Ascending aorta (tissue), 2 donors: ENCODE measurements around the gene ZNF524. TPM values are rescaled to one million over a fixed set of nuclear protein-coding genes. Genes with fewer than 3 reads are reported as not detected.

Experiments used
- DNase-seq, 2 donors: peaks; one replicate each; pipeline ENCODE4 v3.0.0-alpha.2; 2019; ENCODE audit warnings: low spot score in 2 of 2
- H3K27ac ChIP-seq, 2 donors: fragments of 200-600 bp; sonication (generic); one replicate each; pipeline ENCODE4 v1.5.1; 2016 to 2017; ENCODE audit warnings: mild to moderate bottlenecking in 1 of 2
- H3K27me3 ChIP-seq: fragments of 200-600 bp; sonication (generic); one replicate; pipeline ENCODE4 v1.5.1; 2017
- H3K36me3 ChIP-seq, 2 donors: fragments of 200-600 bp; sonication (generic); one replicate each; pipeline ENCODE4 v1.5.1; 2016
- H3K4me1 ChIP-seq, 2 donors: fragments of 200-600 bp; sonication (generic); one replicate each; pipeline ENCODE4 v1.5.1; 2016 to 2017; ENCODE audit warnings: mild to moderate bottlenecking in 1 of 2
- H3K4me3 ChIP-seq, 2 donors: fragments of 200-600 bp; sonication (generic); one replicate each; pipeline ENCODE4 v1.5.1; 2016 to 2017; ENCODE audit warnings: mild to moderate bottlenecking in 1 of 2
- H3K9me3 ChIP-seq, 2 donors: fragments of 200-600 bp; sonication (generic); one replicate each; pipeline ENCODE4 v1.5.1; 2016
- intact Hi-C: fragments of 100-400 bp; cut with DNase I; formaldehyde crosslinking; loops from one replicate; pipeline ENCODE4 v1.15.1; 2023
- total RNA-seq: library from RNA; depleted of rRNA; stranded (reverse); fragments of >200 nt; gene quantifications from one replicate; pipeline ENCODE4 v1.1.0, GENCODE V29; 2016
- TF ChIP-seq, protein P1 (sequence below), 3 experiments: fragments of 200-600 bp in 2 of 3; fragments of 450-650 bp in 1 of 3; sonication (generic) in 2 of 3; IDR thresholded peaks; one replicate each; pipeline ENCODE4 v1.5.1; 2016 to 2019; ENCODE audit warnings: antibody characterized with exemption in 3 of 3, mild to moderate bottlenecking in 1 of 3, moderate library complexity in 1 of 3

ZNF524 gene
- total RNA-seq, 1 donor from 2014 or later: 28.6 TPM

- intact Hi-C loops: loop anchor here (5.0 to 10.0 kb wide), 4 partner anchors 262 to 1455 kb away; partner anchors contain the start of genes LENG8, PPP1R12C, RPL28 and TSEN34
- Histone ChIP-seq H3K36me3 (peaks cover 3 to 10% of the 10 kb centered on the region in 2 donors), H3K27ac (peak overlapping the region; percentile 74 to 80), H3K27me3 (no peaks in the 10 kb centered on the region), H3K9me3 (no peaks in the 10 kb centered on the region), H3K4me3 (peak overlapping the region; percentile 87 to 89), H3K4me1 (peaks cover 0 to 12% of the 10 kb centered on the region in 2 donors)
- TF ChIP-seq, protein P1, sequence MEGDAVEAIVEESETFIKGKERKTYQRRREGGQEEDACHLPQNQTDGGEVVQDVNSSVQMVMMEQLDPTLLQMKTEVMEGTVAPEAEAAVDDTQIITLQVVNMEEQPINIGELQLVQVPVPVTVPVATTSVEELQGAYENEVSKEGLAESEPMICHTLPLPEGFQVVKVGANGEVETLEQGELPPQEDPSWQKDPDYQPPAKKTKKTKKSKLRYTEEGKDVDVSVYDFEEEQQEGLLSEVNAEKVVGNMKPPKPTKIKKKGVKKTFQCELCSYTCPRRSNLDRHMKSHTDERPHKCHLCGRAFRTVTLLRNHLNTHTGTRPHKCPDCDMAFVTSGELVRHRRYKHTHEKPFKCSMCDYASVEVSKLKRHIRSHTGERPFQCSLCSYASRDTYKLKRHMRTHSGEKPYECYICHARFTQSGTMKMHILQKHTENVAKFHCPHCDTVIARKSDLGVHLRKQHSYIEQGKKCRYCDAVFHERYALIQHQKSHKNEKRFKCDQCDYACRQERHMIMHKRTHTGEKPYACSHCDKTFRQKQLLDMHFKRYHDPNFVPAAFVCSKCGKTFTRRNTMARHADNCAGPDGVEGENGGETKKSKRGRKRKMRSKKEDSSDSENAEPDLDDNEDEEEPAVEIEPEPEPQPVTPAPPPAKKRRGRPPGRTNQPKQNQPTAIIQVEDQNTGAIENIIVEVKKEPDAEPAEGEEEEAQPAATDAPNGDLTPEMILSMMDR (IDR thresholded peaks at IDR 0.05): no peak
- no peak for DNase-seq
These were observed 49.4 kb downstream of the ZNF524 start for GRCh38 chr19:55649268-55650125.

- no peaks in the 10 kb centered on the region for H3K27me3 ChIP-seq
- H3K4me1 ChIP-seq: peaks cover 0 to 10% of the 10 kb centered on the region in 2 donors
- intact Hi-C loops: loop anchor here (5.0 to 10.0 kb wide), 3 partner anchors 535 to 1455 kb away; partner anchors contain the start of genes LENG8, PPP1R12C and TSEN34
- no peak overlapping the region for H3K4me3 ChIP-seq
- peaks cover 3 to 5% of the 10 kb centered on the region in 2 donors for H3K36me3 ChIP-seq
- no peak for DNase-seq
- TF ChIP-seq, protein P1 (IDR thresholded peaks at IDR 0.05): no peak
- H3K27ac ChIP-seq: no peak overlapping the region
- H3K9me3 ChIP-seq: no peaks in the 10 kb centered on the region
These were observed 50.1 kb downstream of the ZNF524 start for GRCh38 chr19:55650126-55650557.

DNA sequence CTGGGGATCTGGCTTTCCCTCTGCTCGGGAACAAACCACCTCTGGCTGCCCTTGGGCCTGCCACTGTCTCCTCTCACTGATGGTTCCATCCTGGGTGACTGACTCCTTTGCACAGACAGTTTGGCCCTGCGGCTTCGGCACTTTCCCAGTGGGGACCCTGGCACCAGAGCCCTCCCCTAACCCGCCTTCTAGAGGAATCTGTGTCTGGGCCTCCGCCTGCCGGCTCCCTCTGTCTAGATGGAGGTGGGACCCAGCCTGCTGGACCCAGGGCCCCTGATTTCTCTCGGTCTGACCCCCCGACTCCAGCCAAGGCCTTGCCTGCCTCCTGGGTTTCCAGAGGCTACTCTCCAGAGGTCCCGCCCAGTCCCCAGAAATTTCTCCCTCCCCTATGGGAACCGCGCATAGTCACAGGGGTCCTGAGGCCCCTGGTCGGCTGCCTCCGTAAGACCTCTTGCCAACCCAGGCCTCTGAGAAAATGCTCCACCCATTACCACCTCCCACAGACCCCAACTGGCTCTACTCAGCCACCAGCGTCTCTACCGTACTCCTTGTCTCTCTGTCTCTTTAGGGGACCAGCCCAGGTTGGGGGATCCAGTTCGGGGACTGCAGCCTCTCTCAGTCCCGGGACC lies 50.6 kb downstream of the ZNF524 start:
- no peak overlapping the region for H3K27ac ChIP-seq
- intact Hi-C loops: loop anchor here (5.0 to 10.0 kb wide), 3 partner anchors 536 to 1456 kb away; partner anchors contain the start of genes LENG8, PPP1R12C and TSEN34
- H3K4me1 ChIP-seq: peaks cover 0 to 10% of the 10 kb centered on the region in 2 donors
- no peaks in the 10 kb centered on the region for H3K36me3 ChIP-seq
- DNase-seq: no peak
- TF ChIP-seq, protein P1 (IDR thresholded peaks at IDR 0.05): no peak
- no peaks in the 10 kb centered on the region for H3K27me3 ChIP-seq
- no peak overlapping the region for H3K4me3 ChIP-seq
- H3K9me3 ChIP-seq: no peaks in the 10 kb centered on the region

DNA sequence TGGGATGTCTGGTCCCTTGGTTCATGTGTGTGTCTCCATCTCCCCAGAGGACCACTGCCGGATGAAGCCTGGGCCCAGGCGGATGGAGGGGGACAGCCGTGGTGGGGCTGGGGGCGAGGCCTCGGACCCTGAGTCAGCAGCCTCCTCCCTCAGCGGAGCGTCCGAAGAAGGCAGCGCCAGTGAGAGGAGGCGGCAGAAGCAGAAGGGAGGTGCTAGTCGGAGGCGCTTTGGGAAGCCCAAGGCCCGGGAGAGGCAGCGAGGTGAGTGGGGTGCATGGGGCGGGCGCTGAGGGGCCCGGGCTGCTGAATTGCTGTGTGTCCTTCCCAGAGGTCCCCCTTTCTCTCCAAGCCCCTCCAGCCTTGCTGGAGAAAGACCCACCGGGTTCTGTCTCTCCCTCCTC lies 51.1 kb downstream of the ZNF524 start:
- H3K4me1 ChIP-seq: peaks cover 2 to 16% of the 10 kb centered on the region in 2 donors
- intact Hi-C loops: loop anchor here (5.0 to 10.0 kb wide), 3 partner anchors 536 to 1456 kb away; partner anchors contain the start of genes LENG8, PPP1R12C and TSEN34
- H3K27ac ChIP-seq: no peak overlapping the region
- H3K4me3 ChIP-seq: no peak overlapping the region
- no peak for DNase-seq
- no peaks in the 10 kb centered on the region for H3K27me3 ChIP-seq
- TF ChIP-seq, protein P1 (IDR thresholded peaks at IDR 0.05): no peak
- H3K9me3 ChIP-seq: no peaks in the 10 kb centered on the region
- no peaks in the 10 kb centered on the region for H3K36me3 ChIP-seq

GRCh38 chr19:55652311-55653128 lies 52.4 kb downstream of the ZNF524 start:
- Histone ChIP-seq H3K4me3 (peak overlapping the region in 1 of 2 donors; percentile 77), H3K4me1 (peaks cover 15 to 25% of the 10 kb centered on the region in 2 donors), H3K36me3 (no peaks in the 10 kb centered on the region), H3K27me3 (no peaks in the 10 kb centered on the region), H3K9me3 (no peaks in the 10 kb centered on the region), H3K27ac (peak overlapping the region; percentile 97)
- intact Hi-C loops: loop anchor here (1.0 to 10.0 kb wide), 4 partner anchors 20 to 1458 kb away; partner anchors contain the start of genes LENG8, PPP1R12C and TSEN34
- TF ChIP-seq, protein P1 (IDR thresholded peaks at IDR 0.05): no peak
- DNase-seq: no peak
